Stimulated activated CD4-positive, alpha-beta T cell treated with anti-CD3 and anti-CD28 coated beads, Interleukin-1b, Interleukin-23, amount 100 ng/mL, for 1 hour (primary cell): Measurements from ENCODE around the gene KLHL41.
A peak's percentile ranks its signal among the peaks of the same experiment; 100 is the strongest.

Source experiments
- DNase-seq, 2 donors: peaks; one replicate each; pipeline ENCODE4 v3.0.0-alpha.2; 2020; ENCODE audit warnings: low read depth in 2 of 2

Gene KLHL41

DNA sequence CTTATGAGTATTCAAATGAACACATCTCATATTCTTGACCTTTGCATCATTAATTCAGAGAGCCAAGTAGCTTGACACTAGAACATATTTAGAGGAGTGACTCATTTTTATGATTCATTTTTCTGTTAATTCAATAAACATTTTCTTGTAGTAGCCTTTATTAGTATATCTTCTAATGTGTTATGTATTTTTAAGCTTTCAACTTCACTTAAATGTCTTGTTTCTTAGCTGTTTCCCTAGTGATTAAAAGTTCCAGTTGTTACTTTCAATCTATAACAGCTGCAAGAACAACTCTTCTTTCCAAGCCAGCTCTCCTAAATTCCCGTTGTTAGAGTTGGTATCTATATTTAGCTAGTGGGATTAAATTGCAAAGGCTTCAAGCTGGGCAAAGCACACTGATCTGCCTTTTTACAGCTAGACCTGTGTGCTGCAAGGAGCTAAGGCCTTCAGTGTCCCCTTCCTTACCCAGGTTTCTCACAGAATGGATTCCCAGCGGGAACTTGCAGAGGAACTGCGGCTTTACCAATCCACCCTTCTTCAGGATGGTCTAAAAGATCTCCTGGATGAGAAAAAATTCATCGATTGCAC lies at the start of gene KLHL41:
Gene KLHL41, plus strand, starts transcription at position 405 of the 588 bp plus-strand sequence. Its CDS starts 77 bp downstream, at position 482.
- no peak for DNase-seq

DNA sequence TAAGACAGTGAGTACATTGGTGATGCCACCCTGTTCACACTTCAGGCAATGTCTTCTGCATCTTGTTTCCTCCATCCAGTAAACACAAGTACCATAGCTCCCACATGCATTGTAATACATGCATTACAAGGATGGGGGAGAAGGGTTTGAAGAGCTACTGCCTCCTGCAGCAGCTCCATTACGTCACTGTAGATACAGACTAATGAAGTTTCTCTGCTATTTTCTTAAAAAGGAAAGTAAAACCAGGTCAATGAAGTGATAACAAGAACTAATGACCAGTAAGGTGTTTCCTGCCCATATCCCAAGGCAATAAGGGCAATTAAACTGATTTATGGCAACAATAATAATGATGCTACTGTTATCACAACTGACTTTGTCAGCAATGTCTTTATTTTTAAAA lies 48.4 kb upstream of the KLHL41 start:
- no peak for DNase-seq

DNA sequence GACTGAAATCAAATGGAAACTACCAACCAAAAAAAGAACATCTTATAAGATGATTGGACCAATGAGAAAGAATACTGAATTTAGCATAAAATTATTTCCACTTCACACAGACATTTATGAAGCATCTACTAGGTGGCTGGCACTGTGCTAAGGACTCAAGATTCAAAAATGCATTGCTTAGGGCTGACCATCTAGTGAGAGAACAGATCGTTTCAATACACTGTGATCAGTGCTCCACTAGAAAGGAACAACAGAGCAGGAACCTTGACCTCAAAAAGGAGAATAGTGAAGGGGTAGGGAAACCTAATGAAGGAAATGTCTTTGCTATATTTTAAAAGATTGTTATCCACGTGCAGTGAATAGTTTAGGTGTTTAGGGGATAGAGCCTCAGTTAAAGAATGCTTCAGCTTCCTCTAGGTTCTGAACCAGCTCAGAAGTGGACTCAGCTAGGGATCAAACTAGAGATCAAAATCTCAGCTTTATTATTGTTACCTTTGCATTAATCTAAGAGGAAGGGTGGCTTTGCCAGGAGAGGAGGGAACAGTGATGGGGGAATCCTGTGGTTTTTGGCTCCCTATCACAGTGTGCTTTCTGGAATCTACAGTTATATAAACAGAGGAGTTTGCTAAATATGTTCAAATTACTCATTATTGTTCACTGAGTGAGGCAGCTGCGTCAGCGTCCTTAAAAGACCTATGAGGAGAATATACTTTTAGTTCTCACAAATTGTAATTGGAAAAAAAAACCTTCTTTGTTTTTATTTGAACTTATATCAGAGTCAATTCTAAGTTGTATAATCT lies 46.4 kb upstream of the KLHL41 start:
- no peak for DNase-seq

DNA sequence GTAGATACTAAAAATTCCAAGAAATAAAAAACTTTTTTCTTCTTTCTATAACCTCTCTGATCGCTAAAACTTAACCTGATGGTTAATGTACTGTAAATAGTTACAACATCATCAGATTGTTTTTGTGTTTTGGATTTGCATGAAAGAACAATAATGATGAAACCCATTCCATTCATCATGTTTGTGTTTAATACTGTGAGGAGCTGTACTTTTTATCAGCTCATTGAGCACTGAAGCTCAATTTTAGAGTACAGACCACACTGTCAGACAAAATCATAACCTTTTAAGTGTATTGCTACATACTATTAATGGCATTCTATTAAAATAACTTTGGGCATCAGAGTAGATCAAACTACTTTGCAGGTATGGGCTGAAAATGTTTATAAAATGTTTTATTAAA lies 45.0 kb upstream of the KLHL41 start:
- no peak for DNase-seq

DNA sequence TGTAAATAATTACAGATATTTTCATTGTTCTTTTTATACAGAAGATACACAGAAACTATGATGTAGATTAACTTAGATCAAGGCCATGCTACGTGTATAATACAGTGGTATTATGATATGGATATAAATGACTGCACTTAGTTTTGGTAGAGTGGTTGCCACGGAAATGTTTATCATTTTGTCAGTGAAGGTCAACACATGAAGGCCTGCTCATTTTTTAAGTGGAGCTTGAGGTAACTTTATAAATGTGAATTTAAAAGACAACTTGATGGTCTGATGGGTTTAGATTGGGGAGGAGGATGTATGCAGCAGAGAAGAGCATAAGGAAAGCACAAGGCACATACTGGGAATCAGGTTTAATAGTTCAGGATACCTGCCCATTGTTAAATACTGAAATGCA lies 44.6 kb upstream of the KLHL41 start:
- no peak for DNase-seq

DNA sequence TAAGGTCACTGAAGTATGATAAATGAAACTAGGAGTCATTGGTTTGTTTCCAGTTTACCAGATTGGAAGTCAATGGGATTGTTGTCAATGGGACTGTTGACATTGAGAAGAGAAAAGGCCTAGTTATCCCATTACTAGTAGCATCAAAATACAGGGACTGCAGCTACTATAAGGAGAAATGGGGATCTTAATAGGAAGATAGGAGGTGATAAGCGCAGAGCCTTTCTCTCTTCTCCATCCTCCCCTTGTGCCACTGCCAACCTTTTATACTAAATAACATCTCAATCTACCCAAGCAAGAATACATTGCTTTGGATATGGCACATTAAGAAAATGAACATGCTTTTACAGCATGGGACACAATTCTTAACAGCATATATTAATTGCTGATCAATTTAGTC lies 40.7 kb upstream of the KLHL41 start:
- DNase-seq = no peak

DNA sequence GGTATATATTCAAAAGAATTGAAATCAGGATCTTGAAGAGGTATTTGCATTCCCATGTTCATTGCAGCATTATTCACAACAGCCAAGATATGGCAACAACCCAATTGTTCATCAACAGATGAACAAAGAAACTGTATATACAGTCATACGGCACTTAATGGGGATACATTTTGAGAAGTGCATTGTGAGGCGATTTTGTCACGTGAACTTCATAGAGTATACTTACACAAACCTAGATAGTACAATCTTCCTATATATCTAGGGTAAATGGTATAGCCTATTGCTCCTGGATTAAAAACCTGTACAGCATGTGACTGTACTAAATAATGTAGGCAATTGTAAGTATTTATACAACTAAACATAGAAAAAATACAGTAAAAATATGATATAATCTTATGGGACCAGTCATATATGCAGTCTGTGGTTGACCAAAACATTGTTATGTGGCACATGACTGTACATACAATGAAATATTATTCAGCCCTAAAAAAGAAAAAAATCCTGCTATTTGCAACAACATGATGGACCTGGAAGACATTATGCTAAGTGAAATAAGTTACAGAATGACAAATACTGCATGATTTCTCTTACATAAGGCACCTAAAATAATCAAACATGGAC lies 39.4 kb upstream of the KLHL41 start:
- no peak for DNase-seq

DNA sequence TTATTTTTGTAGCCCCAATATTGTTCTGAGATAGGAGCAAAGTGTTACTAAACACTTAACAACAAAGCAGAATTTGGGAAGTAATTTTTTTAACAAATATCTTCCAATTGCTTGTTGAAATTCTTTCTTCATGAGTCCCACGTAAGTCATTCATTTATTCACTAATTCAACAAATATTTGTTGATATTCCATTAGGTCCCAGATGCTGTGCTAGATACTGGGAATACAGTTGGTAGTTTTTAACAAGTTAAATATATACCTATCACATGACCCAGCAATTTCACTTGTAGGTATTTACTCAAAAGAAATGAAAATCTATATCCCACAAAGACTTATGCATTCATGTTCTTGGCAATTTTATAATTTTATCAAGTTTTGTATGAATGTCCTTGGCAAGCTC lies 37.3 kb upstream of the KLHL41 start:
- no peak for DNase-seq

DNA sequence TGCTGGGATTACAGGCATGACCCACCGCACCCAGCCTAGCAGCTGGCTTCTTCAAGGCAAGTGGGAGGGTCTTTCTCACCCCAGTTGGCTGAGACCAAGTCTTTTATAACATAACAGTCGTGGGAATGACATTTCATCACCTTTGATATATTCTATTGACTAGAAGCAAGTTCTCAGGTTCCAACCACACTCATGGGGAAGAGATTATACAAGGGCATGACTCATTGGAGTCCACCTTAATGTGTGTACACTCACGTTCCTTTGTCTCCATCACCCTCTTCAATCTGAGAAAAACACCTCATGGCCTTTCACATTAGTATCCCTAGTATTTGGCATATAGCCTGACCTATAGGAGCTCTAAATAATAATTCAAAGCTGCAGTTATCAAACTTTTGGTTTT lies 33.0 kb upstream of the KLHL41 start:
- DNase-seq = no peak

DNA sequence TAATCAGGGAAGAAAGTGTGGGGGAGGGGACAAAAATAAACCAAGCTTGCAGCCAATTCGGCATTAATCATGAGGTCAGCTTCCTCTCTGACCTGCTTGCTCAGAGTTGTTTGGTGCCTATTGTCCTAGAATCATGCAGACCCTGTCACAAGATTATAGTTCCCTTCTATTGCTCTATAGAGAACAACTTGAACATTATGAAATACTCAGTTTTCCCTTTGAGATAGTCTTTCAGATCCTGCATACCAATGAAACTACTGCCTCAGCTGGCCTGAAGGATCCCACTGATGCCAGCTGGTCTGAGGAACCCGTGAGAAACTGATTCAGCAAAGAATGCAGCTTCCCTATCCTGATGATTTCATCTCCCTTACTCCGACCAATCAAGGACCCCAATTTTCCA lies 31.2 kb upstream of the KLHL41 start:
- no peak for DNase-seq

DNA sequence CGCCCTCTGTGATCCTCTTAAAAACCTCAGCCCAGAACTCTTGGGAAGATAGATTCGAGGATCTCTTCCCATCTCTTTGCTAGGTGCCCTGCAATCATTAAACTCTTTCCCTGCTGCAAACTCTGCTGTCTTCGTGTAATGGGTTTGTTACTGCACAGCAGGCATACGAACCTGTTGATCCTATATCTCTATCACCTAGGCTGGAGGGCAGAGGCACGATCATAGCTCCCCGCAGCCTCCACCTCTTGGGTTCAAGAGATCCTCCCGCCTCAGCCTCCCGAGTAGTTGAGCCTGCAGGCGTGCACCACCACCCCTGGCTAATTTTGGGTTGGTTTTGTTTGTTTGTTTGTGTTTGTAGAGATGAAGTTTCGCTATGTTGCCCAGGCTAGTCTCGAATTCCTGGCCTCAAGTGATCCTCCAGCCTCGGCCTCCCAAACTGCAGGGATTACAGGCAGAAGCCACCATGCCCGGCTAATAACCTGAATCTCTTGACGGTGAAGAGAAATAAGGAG lies 30.7 kb upstream of the KLHL41 start:
- DNase-seq = no peak

DNA sequence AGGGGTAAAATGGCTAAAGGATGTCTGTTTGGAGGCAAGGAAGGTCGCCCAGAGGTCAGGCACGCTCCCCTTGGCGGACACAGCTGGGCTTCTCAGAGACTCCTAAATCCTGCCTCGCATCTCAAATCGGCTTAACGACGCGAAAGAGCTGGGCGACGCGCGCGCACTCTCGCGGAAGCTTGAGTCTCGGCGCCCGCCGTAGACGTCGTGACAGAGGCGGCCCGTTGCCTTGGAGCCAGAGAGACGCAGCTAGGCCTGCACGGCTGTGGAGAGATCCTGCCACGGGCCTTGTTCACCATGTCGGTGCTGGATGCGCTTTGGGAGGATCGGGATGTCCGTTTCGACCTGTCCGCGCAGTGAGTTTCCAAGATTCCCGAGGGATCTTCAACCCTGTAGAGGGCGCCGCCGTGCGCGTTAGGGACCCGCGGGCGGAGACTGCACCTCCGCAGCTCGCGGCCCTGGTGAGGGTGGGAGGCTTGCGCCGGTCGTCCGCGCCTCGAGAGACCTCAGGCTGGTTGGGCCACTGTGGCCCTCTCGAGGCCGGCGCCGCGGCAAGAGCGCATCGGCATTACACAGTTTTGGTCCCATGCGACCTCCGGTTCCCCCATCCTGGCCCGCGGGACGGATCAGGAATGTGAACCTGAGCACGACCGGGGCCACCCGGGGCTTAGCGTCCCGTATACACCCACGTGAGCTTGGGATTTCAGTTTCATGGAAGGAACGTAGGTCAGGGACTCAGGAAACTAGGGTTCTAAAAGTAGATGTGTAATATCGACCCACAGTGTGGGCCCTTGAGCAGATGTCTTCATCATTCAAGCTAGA lies 30.0 kb upstream of the KLHL41 start, which contains the start of gene BBS5:
Gene BBS5, plus strand, starts transcription at position 238 of the 822 bp plus-strand sequence. Its CDS starts 60 bp downstream, at position 298.
- peak; percentile 12 to 51 for DNase-seq

DNA sequence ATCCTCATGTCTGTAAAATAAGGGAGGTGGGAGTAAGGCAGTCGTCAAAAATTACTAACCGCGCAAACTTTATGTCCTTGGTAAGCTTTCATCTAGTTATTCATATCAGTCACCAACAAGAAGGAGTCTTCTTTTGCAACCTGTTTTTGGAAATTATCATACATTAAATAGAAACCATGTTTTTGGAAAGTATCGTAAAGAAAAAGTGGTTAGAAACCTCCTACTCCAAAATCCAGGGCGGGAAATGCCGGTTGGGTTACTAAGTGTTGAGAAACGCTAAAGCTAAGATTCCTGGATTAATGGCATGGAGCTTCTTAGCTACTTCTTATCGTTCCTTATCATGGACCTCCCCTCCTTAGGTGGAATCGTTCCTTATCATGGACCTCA lies 29.4 kb upstream of the KLHL41 start:
- DNase-seq = no peak

DNA sequence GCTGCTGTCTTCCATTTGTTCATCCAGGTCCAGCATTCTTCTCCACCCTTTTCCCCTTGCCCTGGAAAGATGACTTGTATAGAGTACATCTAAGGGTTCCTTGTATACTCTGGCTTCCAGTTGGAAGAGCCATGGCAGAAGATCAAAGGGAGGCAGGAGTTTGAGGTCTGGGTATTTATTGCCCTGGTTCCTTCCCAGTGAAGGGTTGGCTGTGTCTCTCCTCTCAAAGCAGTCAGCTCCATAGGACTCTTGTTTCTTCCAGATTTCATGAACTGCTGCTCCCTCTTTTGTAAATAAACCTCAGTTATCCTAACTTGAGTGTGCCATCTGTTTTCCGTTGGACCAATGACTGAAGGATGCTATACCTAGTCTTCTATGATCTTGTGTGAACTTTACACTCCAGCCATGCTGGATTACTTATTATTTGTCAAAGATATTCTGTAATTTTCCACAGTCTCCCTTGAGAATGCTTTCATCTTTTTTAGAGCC lies 23.8 kb upstream of the KLHL41 start:
- no peak for DNase-seq

DNA sequence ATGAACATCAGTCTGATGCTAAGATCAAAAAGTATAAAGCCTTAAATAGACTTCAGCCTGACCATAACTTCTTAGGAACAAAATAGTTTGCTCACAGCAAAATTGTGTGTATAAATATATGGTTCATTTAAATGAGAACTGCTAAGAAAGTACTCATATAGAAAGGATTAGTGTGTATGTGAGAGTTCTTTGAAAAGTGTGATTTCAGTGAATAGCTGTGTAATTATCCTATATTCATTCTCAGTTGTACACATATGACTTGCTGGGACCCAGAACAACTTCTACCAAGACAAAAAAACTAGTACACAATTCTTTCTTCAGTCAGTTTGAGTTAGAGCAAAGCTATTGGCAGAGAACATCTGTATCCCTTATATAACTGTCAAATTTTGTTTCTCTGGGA lies 23.0 kb upstream of the KLHL41 start:
- no peak for DNase-seq

DNA sequence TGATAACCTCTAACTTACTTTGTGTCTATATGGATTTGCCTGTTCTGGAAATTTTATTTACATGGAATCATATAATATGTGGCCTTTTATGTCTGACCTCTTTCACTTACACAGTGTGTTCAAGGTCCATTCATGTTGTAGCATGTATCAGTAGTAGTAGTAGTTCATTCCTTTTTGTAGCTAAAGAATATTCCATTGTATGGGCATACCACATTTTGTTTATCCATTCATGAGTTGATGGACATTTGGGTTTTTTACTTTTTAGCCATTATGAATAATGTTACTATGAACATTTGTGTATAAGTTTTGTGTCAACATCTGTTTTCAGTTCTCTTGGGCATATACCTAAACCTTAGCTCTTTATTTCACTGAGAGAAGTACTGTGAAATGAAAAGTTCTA lies 18.7 kb upstream of the KLHL41 start:
- no peak for DNase-seq

DNA sequence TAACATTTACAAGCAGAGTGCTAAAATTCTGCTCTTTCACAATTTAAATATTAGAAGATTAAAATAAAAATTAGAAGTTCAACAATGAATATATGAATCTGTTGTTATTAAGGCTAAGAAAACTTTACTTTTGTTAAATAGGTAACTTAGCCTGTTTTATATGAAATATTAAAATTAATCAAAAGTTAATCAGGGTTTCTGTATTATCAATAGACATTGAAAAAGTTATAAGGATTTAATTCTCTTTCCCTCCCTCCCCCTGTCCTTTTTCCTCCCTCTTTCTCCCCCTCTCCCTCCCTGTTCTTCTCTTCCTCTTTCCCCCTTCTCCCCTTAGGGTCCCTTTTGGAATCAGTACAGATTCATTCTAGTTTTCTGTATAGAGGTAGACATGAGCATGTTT lies 18.1 kb upstream of the KLHL41 start:
- DNase-seq = no peak

DNA sequence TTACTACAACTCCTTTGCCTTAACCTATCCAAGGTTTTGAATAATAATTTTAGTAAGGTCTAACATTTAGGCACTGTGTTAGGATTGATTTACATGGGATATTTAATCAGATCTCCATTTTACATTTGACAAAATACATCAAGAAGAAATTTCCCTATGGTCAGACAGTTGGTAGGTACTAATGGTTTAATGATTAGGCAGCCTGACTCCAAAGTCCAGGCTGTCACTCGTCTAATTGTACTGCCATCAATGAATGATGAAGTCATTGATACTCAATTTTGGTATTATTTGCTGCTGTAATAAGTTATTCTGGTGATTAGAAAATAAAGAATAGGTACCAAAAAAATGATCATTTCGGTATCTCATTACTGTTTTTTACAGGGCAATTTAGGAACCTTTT lies 16.1 kb upstream of the KLHL41 start:
- no peak for DNase-seq

DNA sequence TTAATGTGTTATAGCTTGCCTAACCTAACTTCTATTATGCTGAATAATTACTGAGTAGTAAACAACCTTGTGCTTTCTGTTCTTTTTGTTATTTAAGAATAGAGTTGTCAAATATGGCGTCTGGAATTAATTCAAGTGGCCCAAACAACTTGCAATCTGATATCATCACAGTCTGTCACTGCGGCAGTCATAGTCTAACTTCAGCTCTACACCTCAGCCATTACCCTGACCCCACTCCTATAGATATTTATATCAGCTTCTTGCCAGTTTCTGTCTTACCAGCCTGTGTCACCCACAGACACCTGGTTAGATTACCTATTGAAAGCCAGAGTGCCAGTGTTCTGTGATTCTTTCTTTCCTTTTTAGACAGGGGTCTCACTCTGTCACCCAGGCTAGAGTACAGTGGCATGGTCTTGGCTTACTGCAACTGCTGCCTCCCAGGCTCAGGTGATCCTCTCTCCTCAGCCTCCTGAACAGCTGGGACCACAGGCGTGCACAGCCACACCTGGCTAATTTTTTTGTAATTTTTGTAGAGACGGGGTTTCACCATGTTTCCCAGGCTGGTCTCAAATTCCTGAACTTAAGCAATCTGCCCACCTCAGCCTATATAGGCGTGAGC lies 14.1 kb upstream of the KLHL41 start:
- DNase-seq = no peak

DNA sequence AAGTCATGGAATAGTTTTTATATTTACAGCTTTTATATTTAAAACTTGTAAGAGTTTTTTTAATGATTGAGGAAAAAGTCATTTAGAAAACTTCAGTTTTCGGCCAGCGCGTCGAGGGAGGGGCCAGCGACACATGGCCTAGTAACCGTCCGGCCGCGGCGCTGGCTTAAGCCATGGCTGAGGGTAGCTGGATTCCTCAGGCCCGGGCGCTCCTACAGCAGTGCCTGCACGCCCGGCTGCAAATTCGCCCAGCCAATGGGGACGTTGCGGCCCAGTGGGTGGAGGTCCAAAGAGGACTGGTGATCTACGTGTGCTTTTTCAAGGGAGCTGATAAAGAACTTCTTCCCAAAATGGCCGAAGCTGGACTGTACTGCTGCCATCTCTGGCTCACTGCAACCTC lies 4.9 kb upstream of the KLHL41 start:
- DNase-seq = no peak

DNA sequence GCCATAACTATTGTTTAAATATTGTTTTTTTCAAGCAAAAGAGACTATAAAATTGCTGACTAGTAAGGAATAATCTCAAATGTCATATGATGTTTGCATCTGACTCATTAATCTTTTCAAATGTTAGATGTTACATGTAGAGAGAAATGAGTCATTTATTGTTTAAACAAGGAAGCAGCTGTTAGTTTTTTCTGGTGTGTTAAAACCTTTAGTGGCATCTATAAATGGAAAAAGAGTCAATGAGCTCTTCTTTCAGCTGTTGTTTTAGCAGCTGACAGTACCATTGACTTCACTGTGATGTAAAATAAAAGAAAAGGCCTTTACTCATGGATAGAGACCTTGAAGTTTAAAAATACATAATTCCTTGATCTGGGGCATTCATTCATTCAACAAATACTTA lies 1.8 kb upstream of the KLHL41 start:
- no peak for DNase-seq
